Stomach (tissue), 9 donors: ENCODE results near the gene MXI1. TPM values are rescaled to one million over a fixed set of nuclear protein-coding genes. Genes with fewer than 3 reads are reported as not detected.

ENCODE experiments used
- DNase-seq, 2 donors: peaks; one replicate each; pipeline versions ENCODE4 v3.0.0 to v3.0.0-alpha.2; 2013 to 2019
- H3K27ac ChIP-seq, 5 donors: fragments of 200-600 bp in 4 of 5; sonication (generic) in 4 of 5; one replicate each; pipeline ENCODE4 v1.5.1; 2013 to 2019; ENCODE audit warnings: mild to moderate bottlenecking in 1 of 5, moderate library complexity in 1 of 5
- H3K27me3 ChIP-seq, 3 donors: fragments of 200-600 bp; sonication (generic); one replicate each; pipeline ENCODE4 v1.5.1; 2017 to 2019; ENCODE audit warnings: mixed run types in 1 of 3
- H3K36me3 ChIP-seq, 4 donors: fragments of 200-600 bp; sonication (generic); 1 replicate in 3 of 4; 2 replicates in 1 of 4; pipeline ENCODE4 v1.5.1; 2016 to 2019
- H3K4me1 ChIP-seq, 4 donors: fragments of 200-600 bp; sonication (generic); one replicate each; pipeline ENCODE4 v1.5.1; 2016 to 2019
- H3K4me3 ChIP-seq, 4 donors: fragments of 200-600 bp; sonication (generic) in 3 of 4; one replicate each; pipeline ENCODE4 v1.5.1; 2016 to 2019; ENCODE audit warnings: mild to moderate bottlenecking in 1 of 4
- H3K9me3 ChIP-seq, 4 donors: fragments of 200-600 bp; sonication (generic); one replicate each; pipeline ENCODE4 v1.5.1; 2016 to 2019
- EP300 ChIP-seq: sonication (generic); formaldehyde crosslinking; IDR thresholded peaks from one replicate; pipeline ENCODE4 v1.6.1; 2017; ENCODE audit warnings: antibody characterized with exemption
- POLR2A ChIP-seq, 4 donors: fragments of 450-650 bp; IDR thresholded peaks; one replicate each; pipeline ENCODE4 v1.6.1; 2016; ENCODE audit warnings: antibody characterized with exemption in 4 of 4, control low read depth in 2 of 4, mild to moderate bottlenecking in 1 of 4, moderate library complexity in 1 of 4
- POLR2AphosphoS5 ChIP-seq, 3 donors: sonication (generic); formaldehyde crosslinking; IDR thresholded peaks; one replicate each; pipeline ENCODE4 v1.6.1; 2016; ENCODE audit warnings: antibody characterized with exemption in 3 of 3
- WGBS, 5 donors: extraction: QIAGEN DNeasy Blood & Tissue Kit in 3 of 5; methylation state at CpG; one replicate each; pipeline versions ENCODE4 v1.1.5 to v1.1.7; 2013 to 2018; 5-methylcytosine and 5-hydroxymethylcytosine counted together
- intact Hi-C: fragments of 100-400 bp; cut with DNase I; formaldehyde crosslinking; loops from one replicate; pipeline ENCODE4 v1.15.1; 2023; ENCODE audit warnings: low total_unique reads
- polyA plus RNA-seq, 3 donors: library from polyadenylated mRNA; stranded (reverse); fragments of 200-250 nt; gene quantifications; one replicate each; pipeline ENCODE4 v1.2.3, GENCODE V29; 2013
- total RNA-seq, 5 donors: library from RNA; depleted of rRNA; stranded (reverse); fragments of >200 nt; gene quantifications; one replicate each; pipeline versions ENCODE4 v1.1.0 to v1.2.3, GENCODE V29; 2014 to 2016
- TF ChIP-seq, protein P1 (sequence below), 7 experiments: fragments of 450-650 bp in 4 of 7; fragments of 200-600 bp in 3 of 7; sonication (generic) in 3 of 7; IDR thresholded peaks; one replicate each; pipeline ENCODE4 v1.5.1; 2016 to 2019; ENCODE audit warnings: antibody characterized with exemption in 7 of 7, control low read depth in 2 of 7, mild to moderate bottlenecking in 1 of 7
- donor health status: healthy with polysubstance abuse.
- donor health status: Bipolar disorder and iron deficiency.
- donor health status: healthy.

Gene MXI1
- total and polyA plus RNA-seq, 8 donors = 3.5 to 163 (median 34.3) TPM

DNA sequence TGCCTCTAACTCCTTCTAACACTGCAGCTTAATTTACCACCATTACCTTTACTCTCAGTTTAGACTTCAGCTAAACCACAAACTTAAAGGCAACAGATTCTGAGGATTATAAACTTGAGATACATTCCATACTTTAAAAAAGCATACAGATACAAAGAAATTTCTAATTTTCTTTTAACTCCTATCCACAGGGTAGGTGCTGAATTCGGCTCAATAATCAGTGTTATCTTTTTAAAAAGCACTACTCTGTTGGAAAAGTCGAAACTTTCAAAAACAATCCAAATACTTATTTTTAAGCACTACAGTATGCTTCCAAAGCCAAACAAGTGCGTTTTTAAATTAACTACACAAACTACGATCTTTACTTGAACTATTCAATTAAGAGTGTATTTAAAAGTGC lies 96.3 kb downstream of the MXI1 start:
- H3K36me3 ChIP-seq = peaks cover under 1 to 46% (median 41%) of the 10 kb centered on the region in 4 donors
- H3K27me3 ChIP-seq = no peaks in the 10 kb centered on the region
- H3K4me1 ChIP-seq = peaks cover 33 to 62% (median 49%) of the 10 kb centered on the region in 4 donors
- 2 to 10% (median 7%) methylated on average over 4 of the region's 4 CpGs for WGBS, 5 donors
- DNase-seq = no peak
- H3K9me3 ChIP-seq = no peaks in the 10 kb centered on the region
- H3K4me3 ChIP-seq = peak overlapping the region; percentile 76 to 99 (median 78)
- H3K27ac ChIP-seq = peak overlapping the region in 3 of 5 donors; percentile 92 to 97 (median 95)
- TF ChIP-seq, protein P1, sequence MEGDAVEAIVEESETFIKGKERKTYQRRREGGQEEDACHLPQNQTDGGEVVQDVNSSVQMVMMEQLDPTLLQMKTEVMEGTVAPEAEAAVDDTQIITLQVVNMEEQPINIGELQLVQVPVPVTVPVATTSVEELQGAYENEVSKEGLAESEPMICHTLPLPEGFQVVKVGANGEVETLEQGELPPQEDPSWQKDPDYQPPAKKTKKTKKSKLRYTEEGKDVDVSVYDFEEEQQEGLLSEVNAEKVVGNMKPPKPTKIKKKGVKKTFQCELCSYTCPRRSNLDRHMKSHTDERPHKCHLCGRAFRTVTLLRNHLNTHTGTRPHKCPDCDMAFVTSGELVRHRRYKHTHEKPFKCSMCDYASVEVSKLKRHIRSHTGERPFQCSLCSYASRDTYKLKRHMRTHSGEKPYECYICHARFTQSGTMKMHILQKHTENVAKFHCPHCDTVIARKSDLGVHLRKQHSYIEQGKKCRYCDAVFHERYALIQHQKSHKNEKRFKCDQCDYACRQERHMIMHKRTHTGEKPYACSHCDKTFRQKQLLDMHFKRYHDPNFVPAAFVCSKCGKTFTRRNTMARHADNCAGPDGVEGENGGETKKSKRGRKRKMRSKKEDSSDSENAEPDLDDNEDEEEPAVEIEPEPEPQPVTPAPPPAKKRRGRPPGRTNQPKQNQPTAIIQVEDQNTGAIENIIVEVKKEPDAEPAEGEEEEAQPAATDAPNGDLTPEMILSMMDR (IDR thresholded peaks at IDR 0.05) = no peak
- intact Hi-C loops = no loop called here

- H3K36me3 ChIP-seq = peaks cover 0 to 39% (median 34%) of the 10 kb centered on the region in 4 donors
- WGBS, 5 donors = 0 to 1% (median 0%) methylated on average over 35 to 42 of the region's 42 CpGs; no CpG with 5 or more reads in 1 of the 5 donors
- H3K27ac ChIP-seq = peak overlapping the region; percentile 92 to 98 (median 96)
- no peaks in the 10 kb centered on the region for H3K9me3 ChIP-seq
- TF ChIP-seq POLR2AphosphoS5 (IDR thresholded peaks at IDR 0.05) (no peak), EP300 (no peak), POLR2A (IDR thresholded peaks at IDR 0.05) (no peak)
- TF ChIP-seq, protein P1 (IDR thresholded peaks at IDR 0.05) = no peak
- peak overlapping the region; percentile 76 to 99 (median 78) for H3K4me3 ChIP-seq
- H3K27me3 ChIP-seq = no peaks in the 10 kb centered on the region
- no peak for DNase-seq
- H3K4me1 ChIP-seq = peaks cover 33 to 59% (median 49%) of the 10 kb centered on the region in 4 donors
- intact Hi-C loops = no loop called here
Measured at GRCh38 chr10:110304394-110304779, 97.0 kb downstream of the MXI1 start.

DNA sequence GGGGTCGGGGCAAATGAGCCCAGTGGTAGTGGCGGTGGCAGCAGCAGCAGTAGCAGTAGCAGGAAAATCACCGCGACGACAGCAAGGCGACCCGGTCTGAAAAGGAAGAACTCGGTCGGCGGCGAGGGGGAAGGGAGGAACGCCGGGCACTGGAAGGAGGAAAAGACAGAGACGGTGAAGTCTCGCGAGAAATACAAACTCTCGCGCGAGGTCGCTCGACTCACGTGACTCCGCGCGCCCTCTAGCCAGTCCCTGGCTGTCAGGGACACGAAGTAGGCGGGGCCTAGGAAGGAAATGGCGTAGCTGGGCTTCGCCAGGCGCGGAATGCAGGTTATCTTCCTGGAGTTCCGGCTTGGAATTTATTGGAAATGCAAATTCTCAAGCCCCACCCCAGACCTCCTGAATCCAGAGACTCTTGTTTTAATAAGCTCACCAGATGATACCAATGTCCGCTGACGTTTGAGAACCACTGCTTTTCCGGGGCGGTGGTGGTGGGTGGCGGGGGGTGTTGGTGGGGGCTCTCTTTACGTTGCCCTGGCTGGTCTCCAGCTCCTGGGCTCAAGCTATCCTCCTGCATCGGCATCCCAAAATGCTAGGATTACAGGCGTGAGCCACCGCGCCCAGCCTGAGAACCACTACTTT lies 97.5 kb downstream of the MXI1 start, which contains the start of gene SMNDC1:
SMNDC1 (minus strand) TSS at position 141 of the 642 bp plus-strand sequence. CDS start 1,333 bp downstream, outside the sequence.
- intact Hi-C loops = no loop called here

DNA sequence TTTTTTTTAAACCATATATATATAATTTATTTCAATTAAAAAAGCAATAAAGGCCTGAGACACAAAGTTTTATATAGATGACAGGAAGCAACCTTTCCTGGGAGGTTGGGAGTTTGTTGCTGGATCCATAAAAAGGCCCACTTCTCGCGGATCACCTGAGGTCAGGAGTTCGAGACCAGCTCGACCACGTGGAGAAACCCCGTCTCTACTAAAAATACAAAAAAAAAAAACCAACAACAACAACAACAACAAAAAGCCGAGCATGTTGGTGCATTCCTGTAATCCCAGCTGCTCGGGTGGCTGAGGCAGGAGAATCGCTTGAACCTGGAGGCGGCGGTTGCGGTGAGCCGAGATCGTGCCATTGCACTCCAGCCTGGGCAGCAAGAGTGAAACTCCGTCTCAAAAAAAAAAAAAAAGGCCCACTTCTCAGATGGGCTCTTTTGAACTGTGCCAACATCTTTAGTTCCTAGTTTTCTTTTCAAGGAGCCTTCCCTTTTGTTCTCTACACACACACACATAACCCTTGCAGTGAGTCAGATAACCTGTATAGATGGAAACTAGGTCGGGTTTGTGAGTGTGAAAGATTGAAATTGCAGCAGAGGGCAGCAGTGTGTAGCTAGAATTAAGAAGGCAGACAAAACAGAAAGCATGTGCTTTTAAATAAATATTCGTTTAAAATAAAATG lies 98.5 kb downstream of the MXI1 start:
- WGBS, 5 donors = 29 to 53% (median 49%) methylated on average over 17 of the region's 17 CpGs

More for the DNA sequence above, 97.5 kb downstream of the MXI1 start, which contains the start of gene SMNDC1:
- Histone ChIP-seq H3K27ac (peak within 1 kb of the TSS; percentile 92 to 98 (median 96)), H3K4me1 (peaks cover 33 to 54% (median 48%) of the 10 kb centered on the region in 4 donors), H3K4me3 (peak within 1 kb of the TSS; percentile 76 to 99 (median 78)), H3K27me3 (no peaks in the 10 kb centered on the region), H3K9me3 (no peaks in the 10 kb centered on the region), H3K36me3 (peaks cover 0 to 34% (median 31%) of the 10 kb centered on the region in 4 donors)
- WGBS, 5 donors = 0 to 1% (median 0%) methylated on average over 35 to 42 of the region's 42 CpGs
- peak; percentile 99 for DNase-seq
- TF ChIP-seq POLR2AphosphoS5 (IDR thresholded peaks at IDR 0.05) (peak; percentile 89 to 96 (median 90)), POLR2A (IDR thresholded peaks at IDR 0.05) (no peak)
- TF ChIP-seq, protein P1 (IDR thresholded peaks at IDR 0.05) = no peak

More for the DNA sequence above, 98.5 kb downstream of the MXI1 start:
- H3K4me3 ChIP-seq = peak overlapping the region; percentile 76 to 99 (median 78)
- peaks cover 26 to 44% (median 40%) of the 10 kb centered on the region in 4 donors for H3K4me1 ChIP-seq
- H3K36me3 ChIP-seq = peaks cover 0 to 24% (median 21%) of the 10 kb centered on the region in 4 donors
- H3K9me3 ChIP-seq = no peaks in the 10 kb centered on the region
- no peak for TF ChIP-seq EP300
- peak in 1 of 3 donors; percentile 75 for TF ChIP-seq POLR2AphosphoS5 (IDR thresholded peaks at IDR 0.05)
- no peak for TF ChIP-seq POLR2A (IDR thresholded peaks at IDR 0.05)
- TF ChIP-seq, protein P1 (IDR thresholded peaks at IDR 0.05) = peak in 5 of 7 experiments; percentile 31 to 71 (median 58)
- intact Hi-C loops = no loop called here
- peak; percentile 56 to 92 for DNase-seq
- H3K27me3 ChIP-seq = no peaks in the 10 kb centered on the region
- peak overlapping the region; percentile 74 to 97 (median 95) for H3K27ac ChIP-seq
